ENCODE data around the gene FAM81B.
A peak's percentile ranks its signal among the peaks of the same experiment; 100 is the strongest.
"Not testable (repeated sequence)": the region's sequence is repeated elsewhere in the genome, so short reads cannot be mapped to it uniquely, and the experiment has no call there.

Gene FAM81B

GRCh38 chr5:95385334-95385733 is 5.8 kb upstream of the FAM81B start:
- Histone ChIP-seq H3K79me2 (ENCODE audit: insufficient read depth, low read length) (no peaks in the 10 kb centered on the region), H3K9ac (ENCODE audit: low read depth, low read length, poor library complexity, severe bottlenecking) (no peak overlapping the region), H2AFZ (ENCODE audit: low read length) (no peak overlapping the region), H3K9me3 (ENCODE audit: insufficient read depth, low read depth, low read length) (peaks cover 7% of the 10 kb centered on the region; the same call in 1 of the 2 replicates), H3K4me2 (ENCODE audit: low read depth, low read length, poor library complexity, severe bottlenecking) (no peak overlapping the region), H3K27me3 (ENCODE audit: insufficient read depth, low read length, poor library complexity, severe bottlenecking) (no peaks in the 10 kb centered on the region), H3K36me3 (ENCODE audit: insufficient read depth, low read length) (no peaks in the 10 kb centered on the region), H3K4me3 (ENCODE audit: low read length, poor library complexity, severe bottlenecking) (no peak overlapping the region), H3F3A (ENCODE audit: low read depth) (no peaks in the 10 kb centered on the region), H3K4me1 (ENCODE audit: insufficient read depth, low read length, poor library complexity, severe bottlenecking) (peaks cover 17% of the 10 kb centered on the region), H3K9me2 (replicated peaks; ENCODE audit: low read depth, low read length) (no peaks in the 10 kb centered on the region), H4K20me1 (ENCODE audit: insufficient read depth, low read length, poor library complexity, severe bottlenecking) (no peaks in the 10 kb centered on the region)
- TF ChIP-seq, protein P1, sequence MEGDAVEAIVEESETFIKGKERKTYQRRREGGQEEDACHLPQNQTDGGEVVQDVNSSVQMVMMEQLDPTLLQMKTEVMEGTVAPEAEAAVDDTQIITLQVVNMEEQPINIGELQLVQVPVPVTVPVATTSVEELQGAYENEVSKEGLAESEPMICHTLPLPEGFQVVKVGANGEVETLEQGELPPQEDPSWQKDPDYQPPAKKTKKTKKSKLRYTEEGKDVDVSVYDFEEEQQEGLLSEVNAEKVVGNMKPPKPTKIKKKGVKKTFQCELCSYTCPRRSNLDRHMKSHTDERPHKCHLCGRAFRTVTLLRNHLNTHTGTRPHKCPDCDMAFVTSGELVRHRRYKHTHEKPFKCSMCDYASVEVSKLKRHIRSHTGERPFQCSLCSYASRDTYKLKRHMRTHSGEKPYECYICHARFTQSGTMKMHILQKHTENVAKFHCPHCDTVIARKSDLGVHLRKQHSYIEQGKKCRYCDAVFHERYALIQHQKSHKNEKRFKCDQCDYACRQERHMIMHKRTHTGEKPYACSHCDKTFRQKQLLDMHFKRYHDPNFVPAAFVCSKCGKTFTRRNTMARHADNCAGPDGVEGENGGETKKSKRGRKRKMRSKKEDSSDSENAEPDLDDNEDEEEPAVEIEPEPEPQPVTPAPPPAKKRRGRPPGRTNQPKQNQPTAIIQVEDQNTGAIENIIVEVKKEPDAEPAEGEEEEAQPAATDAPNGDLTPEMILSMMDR (conservative IDR thresholded peaks at IDR 0.05; ENCODE audit: low read length) = no peak
- no peak for TF ChIP-seq EZH2phosphoT487 (IDR thresholded peaks at IDR 0.05; ENCODE audit: borderline replicate concordance)

- not testable (repeated sequence) for H3K4me1 ChIP-seq (ENCODE audit: insufficient read depth, low read length, poor library complexity, severe bottlenecking)
Observed at GRCh38 chr5:95391965-95392364, 799 bp downstream of the FAM81B start.

DNA sequence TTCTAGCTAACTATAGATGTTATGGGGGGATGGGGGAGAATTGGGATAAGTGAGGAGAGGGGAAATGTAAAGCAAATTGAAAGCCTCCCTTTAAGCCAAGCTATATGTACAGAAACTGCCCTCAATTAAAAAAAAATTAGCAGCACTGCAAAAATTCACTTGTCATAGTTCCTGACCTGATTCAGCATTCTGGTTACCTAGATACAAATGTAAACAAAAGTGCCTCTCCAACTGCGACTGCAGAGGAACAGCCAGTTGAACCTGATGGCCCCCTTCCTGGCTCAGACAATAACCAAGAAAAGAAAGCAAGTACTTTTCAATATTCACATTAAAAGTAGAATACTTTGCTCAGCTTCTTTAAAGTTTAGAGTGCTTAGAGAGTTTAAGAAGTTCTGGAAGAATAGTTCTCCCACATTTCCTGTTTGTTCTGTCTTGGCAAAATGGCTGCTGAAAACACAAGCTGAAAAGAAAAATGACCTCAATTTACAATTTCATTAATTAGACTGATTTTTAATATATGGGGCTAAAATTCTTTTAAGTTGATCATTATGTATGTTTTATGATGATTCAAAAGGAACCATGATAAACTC is 1.5 kb downstream of the FAM81B start:
- Histone ChIP-seq H3F3A (ENCODE audit: low read depth) (no peaks in the 10 kb centered on the region; the same call in 1 of the 2 replicates), H3K4me3 (ENCODE audit: low read length, poor library complexity, severe bottlenecking) (peak overlapping the region; percentile 9), H3K36me3 (ENCODE audit: insufficient read depth, low read length) (no peaks in the 10 kb centered on the region), H3K27me3 (ENCODE audit: insufficient read depth, low read length, poor library complexity, severe bottlenecking) (no peaks in the 10 kb centered on the region), H3K4me1 (ENCODE audit: insufficient read depth, low read length, poor library complexity, severe bottlenecking) (no peaks in the 10 kb centered on the region), H3K9me2 (replicated peaks; ENCODE audit: low read depth, low read length) (no peaks in the 10 kb centered on the region), H2AFZ (ENCODE audit: low read length) (0 out of 2 replicates have a peak overlapping the region, but pooled peaks have one; percentile 11), H4K20me1 (ENCODE audit: insufficient read depth, low read length, poor library complexity, severe bottlenecking) (no peaks in the 10 kb centered on the region), H3K4me2 (ENCODE audit: low read depth, low read length, poor library complexity, severe bottlenecking) (peak overlapping the region; percentile 32), H3K79me2 (ENCODE audit: insufficient read depth, low read length) (no peaks in the 10 kb centered on the region), H3K9ac (ENCODE audit: low read depth, low read length, poor library complexity, severe bottlenecking) (no peak overlapping the region), H3K9me3 (ENCODE audit: insufficient read depth, low read depth, low read length) (no peaks in the 10 kb centered on the region)
- TF ChIP-seq, protein P1 (conservative IDR thresholded peaks at IDR 0.05; ENCODE audit: low read length) = no peak
- TF ChIP-seq EZH2phosphoT487 (IDR thresholded peaks at IDR 0.05; ENCODE audit: borderline replicate concordance) = no peak

More at GRCh38 chr5:95391965-95392364, 799 bp downstream of the FAM81B start:
- not testable (repeated sequence) for H3K36me3 ChIP-seq (ENCODE audit: insufficient read depth, low read length); H3K9me2 ChIP-seq (replicated peaks; ENCODE audit: low read depth, low read length); H3K79me2 ChIP-seq (ENCODE audit: insufficient read depth, low read length); H3K4me3 ChIP-seq (ENCODE audit: low read length, poor library complexity, severe bottlenecking); H2AFZ ChIP-seq (ENCODE audit: low read length); H3K9me3 ChIP-seq (ENCODE audit: insufficient read depth, low read depth, low read length); H3K27me3 ChIP-seq (ENCODE audit: insufficient read depth, low read length, poor library complexity, severe bottlenecking); H3K4me2 ChIP-seq (ENCODE audit: low read depth, low read length, poor library complexity, severe bottlenecking); H3K9ac ChIP-seq (ENCODE audit: low read depth, low read length, poor library complexity, severe bottlenecking); H4K20me1 ChIP-seq (ENCODE audit: insufficient read depth, low read length, poor library complexity, severe bottlenecking); H3F3A ChIP-seq (ENCODE audit: low read depth)

- Histone ChIP-seq H3K9ac (ENCODE audit: low read depth, low read length, poor library complexity, severe bottlenecking) (no peak overlapping the region), H3K79me2 (ENCODE audit: insufficient read depth, low read length) (no peaks in the 10 kb centered on the region), H4K20me1 (ENCODE audit: insufficient read depth, low read length, poor library complexity, severe bottlenecking) (no peaks in the 10 kb centered on the region), H3K9me2 (replicated peaks; ENCODE audit: low read depth, low read length) (no peaks in the 10 kb centered on the region), H3K27me3 (ENCODE audit: insufficient read depth, low read length, poor library complexity, severe bottlenecking) (no peaks in the 10 kb centered on the region), H2AFZ (ENCODE audit: low read length) (no peak overlapping the region), H3K36me3 (ENCODE audit: insufficient read depth, low read length) (no peaks in the 10 kb centered on the region), H3K4me3 (ENCODE audit: low read length, poor library complexity, severe bottlenecking) (no peak overlapping the region), H3K4me1 (ENCODE audit: insufficient read depth, low read length, poor library complexity, severe bottlenecking) (no peaks in the 10 kb centered on the region), H3K9me3 (ENCODE audit: insufficient read depth, low read depth, low read length) (no peaks in the 10 kb centered on the region), H3K4me2 (ENCODE audit: low read depth, low read length, poor library complexity, severe bottlenecking) (no peak overlapping the region), H3F3A (ENCODE audit: low read depth) (no peaks in the 10 kb centered on the region; the same call in 1 of the 2 replicates)
- TF ChIP-seq EZH2phosphoT487 (IDR thresholded peaks at IDR 0.05; ENCODE audit: borderline replicate concordance) = no peak
- TF ChIP-seq, protein P1 (conservative IDR thresholded peaks at IDR 0.05; ENCODE audit: low read length) = no peak
Observed at GRCh38 chr5:95393279-95393678, 2.1 kb downstream of the FAM81B start.
